Osteoblast (primary cell): ENCODE results near the gene LYSMD1. TPM values are rescaled to one million over a fixed set of nuclear protein-coding genes. Genes with fewer than 3 reads are reported as not detected.
A peak's percentile ranks its signal among the peaks of the same experiment; 100 is the strongest.
"Not testable (repeated sequence)": the region's sequence is repeated elsewhere in the genome, so short reads cannot be mapped to it uniquely, and the experiment has no call there.

ENCODE experiments used
- DNase-seq: peaks from one replicate; pipeline ENCODE4 v3.0.0; 2011; ENCODE audit warnings: low spot score, mixed read lengths; ENCODE audit not compliant: insufficient read length; ENCODE audit errors: missing footprints
- H2AFZ ChIP-seq: 2 replicates; pipeline ENCODE4 v1.6.0; 2011; ENCODE audit warnings: mild to moderate bottlenecking, low read length
- H3K27ac ChIP-seq: 2 replicates; pipeline ENCODE4 v1.5.1; 2011; ENCODE audit warnings: mild to moderate bottlenecking, low read depth, low read length, moderate library complexity
- H3K27me3 ChIP-seq: 2 replicates; pipeline ENCODE4 v1.6.0; 2012; ENCODE audit warnings: mild to moderate bottlenecking, control low read depth, inconsistent platforms, low read length, moderate library complexity; ENCODE audit not compliant: insufficient read depth
- H3K36me3 ChIP-seq: 2 replicates; pipeline ENCODE4 v1.5.1; 2011; ENCODE audit warnings: mild to moderate bottlenecking, low read length, control low read depth, moderate library complexity; ENCODE audit not compliant: insufficient read depth
- H3K4me1 ChIP-seq: 2 replicates; pipeline ENCODE4 v1.5.1; 2011; ENCODE audit warnings: mild to moderate bottlenecking, low read length, control low read depth, moderate library complexity; ENCODE audit not compliant: insufficient read depth
- H3K4me2 ChIP-seq: 2 replicates; pipeline ENCODE4 v1.6.0; 2011; ENCODE audit warnings: mild to moderate bottlenecking, low read length; ENCODE audit not compliant: insufficient read depth
- H3K4me3 ChIP-seq: fragments of 200-600 bp; sonication (generic); 3 replicates; pipeline ENCODE4 v1.5.1; 2012; ENCODE audit warnings: mild to moderate bottlenecking, low read length, inconsistent platforms; ENCODE audit not compliant: insufficient read depth
- H3K79me2 ChIP-seq: 2 replicates; pipeline ENCODE4 v1.6.0; 2012; ENCODE audit warnings: mild to moderate bottlenecking, low read length, control low read depth, inconsistent platforms; ENCODE audit not compliant: insufficient read depth
- H3K9me3 ChIP-seq: 2 replicates; pipeline ENCODE4 v1.5.1; 2011; ENCODE audit warnings: low read depth, low read length, control low read depth
- H4K20me1 ChIP-seq: 2 replicates; pipeline ENCODE4 v1.6.0; 2012; ENCODE audit warnings: mild to moderate bottlenecking, low read length, control low read depth; ENCODE audit not compliant: insufficient read depth
- CTCF ChIP-seq: IDR thresholded peaks from 2 replicates; pipeline ENCODE4 v1.5.1; 2011; ENCODE audit warnings: mild to moderate bottlenecking, low read depth, low read length, moderate library complexity; ENCODE audit errors: extremely low read depth
- total RNA-seq: library from RNA; depleted of rRNA; stranded (reverse); fragments of >200 nt; gene quantifications from 2 replicates; pipeline ENCODE4 v1.2.3, GENCODE V29; 2012

Gene LYSMD1
- total RNA-seq, 1 donor = 12.7 TPM

- H3K4me1 ChIP-seq = peaks cover 27% of the 10 kb centered on the region
- TF ChIP-seq CTCF = peak; percentile 60
- no peaks in the 10 kb centered on the region for H3K36me3 ChIP-seq
- no peak for DNase-seq
- H4K20me1 ChIP-seq = peaks cover 13% of the 10 kb centered on the region
- peak overlapping the region; percentile 81 for H3K4me2 ChIP-seq
- H3K27me3 ChIP-seq = no peaks in the 10 kb centered on the region
- peak overlapping the region; percentile 57 for H3K4me3 ChIP-seq
- H3K9me3 ChIP-seq = no peaks in the 10 kb centered on the region
- H2AFZ ChIP-seq = peak overlapping the region; percentile 75
- H3K79me2 ChIP-seq = peaks cover 26% of the 10 kb centered on the region
- H3K27ac ChIP-seq = peak overlapping the region; percentile 72
These were observed 30.6 kb upstream of the LYSMD1 start for GRCh38 chr1:151196292-151196800.

DNA sequence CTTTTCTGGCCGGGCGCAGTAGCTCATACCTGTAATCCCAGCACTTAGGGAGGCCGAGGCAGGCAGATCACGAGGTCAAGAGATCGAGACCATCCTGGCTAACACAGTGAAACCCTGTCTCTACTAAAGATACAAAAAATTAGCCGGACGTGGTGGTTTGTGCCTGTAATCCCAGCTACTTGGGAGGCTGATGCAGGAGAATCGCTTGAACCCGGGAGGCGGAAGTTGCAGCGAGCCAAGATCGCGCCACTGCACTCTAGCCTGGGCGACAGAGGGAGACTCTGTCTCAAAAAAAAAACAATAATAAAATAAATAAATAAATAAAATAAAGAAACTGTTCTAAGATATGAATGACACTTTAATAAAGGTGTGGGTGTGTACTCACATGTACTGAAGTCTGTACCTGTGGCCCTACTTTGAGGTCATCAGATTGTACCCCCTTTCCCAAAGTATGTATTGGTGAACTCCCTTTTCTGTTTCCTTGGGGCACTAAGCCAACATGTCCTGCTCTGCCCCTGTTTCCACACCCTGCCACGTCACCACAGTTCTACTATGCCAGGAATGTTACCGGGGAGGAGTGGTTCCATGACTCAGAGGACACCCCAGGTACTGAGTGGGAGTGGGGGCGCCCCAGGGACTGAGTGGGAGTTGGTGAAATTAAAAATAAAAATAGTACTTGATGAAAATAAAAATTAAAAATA lies 29.3 kb upstream of the LYSMD1 start:
- Histone ChIP-seq H3K27ac (peak overlapping the region; percentile 72), H3K4me2 (peak overlapping the region; percentile 81), H3K4me1 (peaks cover 24% of the 10 kb centered on the region), H3K79me2 (peaks cover 16% of the 10 kb centered on the region)
- not testable (repeated sequence) for H4K20me1 ChIP-seq, H2AFZ ChIP-seq, H3K4me3 ChIP-seq, H3K36me3 ChIP-seq, DNase-seq, H3K9me3 ChIP-seq, H3K27me3 ChIP-seq

DNA sequence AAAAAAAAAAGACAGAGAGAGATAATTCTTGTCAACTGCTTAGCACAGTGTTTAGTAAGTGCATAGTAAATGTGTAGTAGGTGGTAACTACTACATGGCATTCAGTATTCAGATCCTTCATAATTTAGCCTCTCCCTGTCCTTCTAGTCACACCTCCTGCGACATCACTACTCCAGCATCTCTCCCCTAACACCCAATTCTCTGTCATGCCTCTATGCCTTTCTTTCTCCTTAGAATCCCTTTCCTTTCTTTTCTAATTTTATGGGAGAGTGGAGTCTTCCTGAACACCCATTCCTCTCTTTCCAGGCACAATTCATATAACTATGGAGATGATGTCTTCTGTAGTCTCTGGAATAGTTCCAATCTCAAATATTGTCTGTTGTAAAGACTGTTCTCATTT lies 28.2 kb upstream of the LYSMD1 start:
- no peak for TF ChIP-seq CTCF
- Histone ChIP-seq H3K27ac (no peak overlapping the region), H3K4me1 (peaks cover 23% of the 10 kb centered on the region)

DNA sequence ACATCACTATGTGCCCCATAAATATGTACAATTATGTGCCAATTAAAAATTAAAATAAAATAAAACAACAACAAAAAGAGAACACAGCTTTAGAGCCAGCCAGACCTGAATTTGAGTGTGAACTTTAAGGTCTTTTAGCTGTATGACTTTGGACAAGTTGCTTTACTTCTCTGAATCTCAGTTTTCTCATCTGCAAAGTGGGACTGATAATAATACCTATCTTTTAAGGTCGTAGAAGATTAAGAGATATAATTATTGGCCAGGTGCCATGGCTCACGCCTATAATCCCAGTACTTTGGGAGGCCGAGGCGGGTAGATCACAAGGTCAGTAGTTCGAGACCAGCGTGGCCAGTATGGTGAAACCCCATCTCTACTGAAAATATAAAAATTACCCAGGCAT lies 27.6 kb upstream of the LYSMD1 start:
- no peak overlapping the region for H3K4me2 ChIP-seq
- no peaks in the 10 kb centered on the region for H3K9me3 ChIP-seq
- no peak overlapping the region for H3K4me3 ChIP-seq
- no peaks in the 10 kb centered on the region for H3K27me3 ChIP-seq
- H4K20me1 ChIP-seq = no peaks in the 10 kb centered on the region
- H3K36me3 ChIP-seq = no peaks in the 10 kb centered on the region
- TF ChIP-seq CTCF = no peak
- DNase-seq = no peak
- H3K79me2 ChIP-seq = peaks cover 13% of the 10 kb centered on the region
- peaks cover 28% of the 10 kb centered on the region for H3K4me1 ChIP-seq
- no peak overlapping the region for H3K27ac ChIP-seq
- no peak overlapping the region for H2AFZ ChIP-seq

More for the DNA sequence above, 28.2 kb upstream of the LYSMD1 start:
- H3K4me2 ChIP-seq = no peak overlapping the region
- no peaks in the 10 kb centered on the region for H3K9me3 ChIP-seq
- peak overlapping the region; percentile 36 for H2AFZ ChIP-seq
- H3K79me2 ChIP-seq = peaks cover 12% of the 10 kb centered on the region
- H3K27me3 ChIP-seq = no peaks in the 10 kb centered on the region
- H3K36me3 ChIP-seq = no peaks in the 10 kb centered on the region
- no peak for DNase-seq
- H4K20me1 ChIP-seq = no peaks in the 10 kb centered on the region
- no peak overlapping the region for H3K4me3 ChIP-seq
